GM18508 (cell line): ENCODE results near the gene GCA.

Experiments
- ATAC-seq: cut with Tn5 transposase; IDR thresholded peaks from one replicate; pipeline ENCODE4 v1.9.1; 2021; ENCODE audit warnings: moderate number of reproducible peaks; ENCODE audit not compliant: insufficient read depth, unreplicated experiment

Gene GCA

DNA sequence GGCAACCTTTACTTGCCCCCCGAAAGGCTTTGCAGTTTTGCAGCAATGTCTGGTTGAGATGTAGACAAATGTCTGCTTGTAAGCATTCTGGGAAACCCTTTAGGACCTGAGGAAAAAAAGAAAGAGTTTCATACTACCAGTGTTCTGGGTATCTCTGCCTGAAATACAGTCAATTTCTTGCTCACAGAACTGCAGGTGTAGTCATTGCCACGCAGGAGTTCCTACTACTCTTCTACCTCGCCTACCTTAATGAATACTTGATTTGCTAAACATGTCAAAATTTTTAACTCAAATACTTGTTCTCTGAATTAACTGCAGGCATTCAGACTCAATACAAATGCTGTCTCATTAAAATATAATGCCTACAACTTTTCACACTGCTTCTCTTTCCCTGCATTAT lies 56.4 kb downstream of the GCA start:
- ATAC-seq = no peak

DNA sequence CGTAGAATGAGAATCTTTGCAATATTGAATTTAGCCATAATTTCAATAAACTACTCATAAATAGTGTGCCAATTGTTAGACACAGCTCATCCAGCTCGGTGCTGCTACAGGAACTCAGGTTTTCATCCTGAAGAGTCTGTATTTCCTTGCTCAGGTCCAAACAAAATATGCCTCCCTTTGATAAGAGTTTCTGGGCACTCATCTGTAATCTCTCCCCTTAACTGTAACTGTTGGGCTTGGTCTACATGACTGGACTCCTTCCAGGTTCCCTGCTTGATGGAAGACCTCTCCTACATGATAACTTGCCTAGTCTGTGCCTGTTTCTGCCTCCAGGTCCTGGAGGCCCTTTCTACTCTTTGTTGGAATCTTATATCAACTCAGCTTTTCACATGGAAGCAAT lies 57.9 kb downstream of the GCA start:
- no peak for ATAC-seq

DNA sequence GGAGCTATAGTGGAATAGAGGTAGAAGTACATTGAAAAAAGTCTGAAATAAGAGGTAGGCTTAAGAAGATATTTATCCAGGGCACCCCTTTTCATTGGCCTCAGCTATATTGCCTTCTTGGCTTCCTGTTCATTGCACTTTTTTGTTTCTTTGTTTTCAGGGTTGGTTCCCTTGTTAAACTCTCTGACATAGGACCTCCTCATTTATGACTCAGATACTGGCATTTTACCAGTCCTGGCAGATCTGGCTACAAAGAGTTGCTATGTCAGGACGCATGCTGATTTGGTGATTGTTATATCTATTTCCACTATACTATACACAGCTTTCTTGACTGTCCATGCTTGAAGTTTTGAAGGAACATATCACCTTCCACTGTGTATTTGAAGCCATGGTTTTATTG lies 60.0 kb downstream of the GCA start:
- no peak for ATAC-seq
